Fibroblast of pulmonary artery (primary cell): ENCODE results near the gene ERCC4.
"Not testable (repeated sequence)": the region's sequence is repeated elsewhere in the genome, so short reads cannot be mapped to it uniquely, and the experiment has no call there.

Source experiments
- DNase-seq: peaks from one replicate; pipeline ENCODE4 v3.0.0-alpha.2; 2010; ENCODE audit warnings: low read depth
- H3K4me3 ChIP-seq: replicated peaks from 2 replicates; pipeline ENCODE4 v1.5.1; 2011; ENCODE audit warnings: low read depth, mild to moderate bottlenecking, control low read depth, low read length, moderate library complexity
- CTCF ChIP-seq: IDR thresholded peaks from 2 replicates; pipeline ENCODE4 v1.5.1; 2011; ENCODE audit warnings: mild to moderate bottlenecking, control low read depth, low read length, inconsistent platforms; ENCODE audit errors: missing control alignments

The ERCC4 gene

GRCh38 chr16:13902052-13902451 is 17.9 kb upstream of the ERCC4 start:
- no peak overlapping the region for H3K4me3 ChIP-seq
- no peak for DNase-seq
- no peak for TF ChIP-seq CTCF

- no peak overlapping the region for H3K4me3 ChIP-seq
- peak; percentile 94 for DNase-seq
- no peak for TF ChIP-seq CTCF
These were observed 17.3 kb upstream of the ERCC4 start for GRCh38 chr16:13902677-13903076.

GRCh38 chr16:13904179-13904691 is 15.7 kb upstream of the ERCC4 start:
- no peak for TF ChIP-seq CTCF
- H3K4me3 ChIP-seq, result no peak overlapping the region
- DNase-seq, result no peak

GRCh38 chr16:13904822-13905221 is 15.1 kb upstream of the ERCC4 start:
- DNase-seq, result peak; percentile 43
- TF ChIP-seq CTCF, result peak; percentile 45
- H3K4me3 ChIP-seq, result not testable (repeated sequence)

- no peak for DNase-seq
- no peak overlapping the region for H3K4me3 ChIP-seq
- no peak for TF ChIP-seq CTCF
These were observed 13.5 kb upstream of the ERCC4 start for GRCh38 chr16:13906168-13907089.

GRCh38 chr16:13907431-13907830 is 12.5 kb upstream of the ERCC4 start:
- no peak for DNase-seq
- TF ChIP-seq CTCF, result no peak
- no peak overlapping the region for H3K4me3 ChIP-seq
